Activated CD8-positive, alpha-beta memory T cell treated with anti-CD3 and anti-CD28 coated beads, Interleukin-2, amount 10 ng/mL, durations not matched to agents 7 days and 5 days (primary cell): ENCODE data around the gene C6. TPM values are rescaled to one million over a fixed set of nuclear protein-coding genes. Genes with fewer than 3 reads are reported as not detected.
"Not testable (repeated sequence)": the region's sequence is repeated elsewhere in the genome, so short reads cannot be mapped to it uniquely, and the experiment has no call there.

ENCODE experiments used
- ATAC-seq: fragments of 150-1000 bp; cut with Tn5 transposase; one replicate; pipeline ENCODE4 v1.10.0; 2021; ENCODE audit warnings: moderate library complexity
- CTCF ChIA-PET: fragments of 350-600 bp; sonication (Branson Sonifier 250); formaldehyde crosslinking; loops from one replicate; lab custom pipeline; 2021; ENCODE audit warnings: antibody characterized with exemption; lab: Charles Lee
- DNase-seq: peaks from one replicate; pipeline ENCODE4 v3.0.0-alpha.2; 2020
- H3K27ac Mint-ChIP-seq: one replicate; pipeline ENCODE4 v1.8.0; 2021; ENCODE audit warnings: mild to moderate bottlenecking, mixed read lengths
- H3K27me3 Mint-ChIP-seq: one replicate; pipeline ENCODE4 v1.8.0; 2021; ENCODE audit warnings: mixed read lengths
- H3K36me3 Mint-ChIP-seq: one replicate; pipeline ENCODE4 v1.8.0; 2021; ENCODE audit warnings: mild to moderate bottlenecking, mixed read lengths
- H3K4me1 Mint-ChIP-seq: one replicate; pipeline ENCODE4 v1.8.0; 2021; ENCODE audit warnings: mixed read lengths
- H3K4me3 Mint-ChIP-seq: one replicate; pipeline ENCODE4 v1.8.0; 2021; ENCODE audit warnings: mild to moderate bottlenecking, moderate library complexity, mixed read lengths
- H3K9me3 Mint-ChIP-seq: one replicate; pipeline ENCODE4 v1.8.0; 2022; ENCODE audit warnings: low read depth, mixed read lengths
- total RNA-seq, 2 experiments: library from RNA; stranded (reverse); gene quantifications; one replicate each; pipeline ENCODE4 v1.2.3, GENCODE V29; 2021

C6 gene
- total RNA-seq, 2 experiments from 2014 or later: not detected

GRCh38 chr5:41193456-41194205 lies 19.7 kb downstream of the C6 start:
- Mint-ChIP-seq H3K27me3 (no peaks in the 10 kb centered on the region), H3K4me1 (no peaks in the 10 kb centered on the region), H3K27ac (no peak overlapping the region), H3K36me3 (no peaks in the 10 kb centered on the region), H3K9me3 (no peaks in the 10 kb centered on the region), H3K4me3 (no peak overlapping the region)
- DNase-seq (no peak), ATAC-seq (no peak)
- CTCF ChIA-PET: no interaction called here

- H3K4me1 Mint-ChIP-seq: no peaks in the 10 kb centered on the region
- no peaks in the 10 kb centered on the region for H3K36me3 Mint-ChIP-seq
- H3K4me3 Mint-ChIP-seq: no peak overlapping the region
- H3K27ac Mint-ChIP-seq: no peak overlapping the region
- DNase-seq (no peak), ATAC-seq (no peak)
- CTCF ChIA-PET: no interaction called here
- H3K9me3 Mint-ChIP-seq: no peaks in the 10 kb centered on the region
- no peaks in the 10 kb centered on the region for H3K27me3 Mint-ChIP-seq
These were observed 22.1 kb downstream of the C6 start for GRCh38 chr5:41191249-41191648.

- Mint-ChIP-seq H3K9me3 (no peaks in the 10 kb centered on the region), H3K27me3 (no peaks in the 10 kb centered on the region), H3K36me3 (no peaks in the 10 kb centered on the region), H3K27ac (no peak overlapping the region), H3K4me1 (no peaks in the 10 kb centered on the region), H3K4me3 (no peak overlapping the region)
- ATAC-seq (no peak), DNase-seq (no peak)
- CTCF ChIA-PET: no interaction called here
These were observed 27.2 kb downstream of the C6 start for GRCh38 chr5:41186143-41186542.

- H3K27ac Mint-ChIP-seq, H3K9me3 Mint-ChIP-seq, H3K27me3 Mint-ChIP-seq, DNase-seq, CTCF ChIA-PET, H3K4me3 Mint-ChIP-seq, ATAC-seq, H3K36me3 Mint-ChIP-seq, H3K4me1 Mint-ChIP-seq: not testable (repeated sequence)
These were observed 30.0 kb downstream of the C6 start for GRCh38 chr5:41183331-41183730.

GRCh38 chr5:41182666-41183065 lies 30.7 kb downstream of the C6 start:
- DNase-seq (no peak), ATAC-seq (no peak)
- H3K27ac Mint-ChIP-seq: no peak overlapping the region
- CTCF ChIA-PET: interaction anchor here (0.6 kb wide), 1 partner anchor 64 kb away, joined by 3 read pairs; no protein-coding TSS in a partner anchor
- H3K4me3 Mint-ChIP-seq: no peak overlapping the region
- no peaks in the 10 kb centered on the region for H3K9me3 Mint-ChIP-seq
- no peaks in the 10 kb centered on the region for H3K4me1 Mint-ChIP-seq
- no peaks in the 10 kb centered on the region for H3K36me3 Mint-ChIP-seq
- H3K27me3 Mint-ChIP-seq: no peaks in the 10 kb centered on the region

- no peaks in the 10 kb centered on the region for H3K36me3 Mint-ChIP-seq
- no peak for DNase-seq
- no peaks in the 10 kb centered on the region for H3K27me3 Mint-ChIP-seq
- H3K27ac Mint-ChIP-seq: no peak overlapping the region
- ATAC-seq: no peak
- H3K9me3 Mint-ChIP-seq: no peaks in the 10 kb centered on the region
- H3K4me3 Mint-ChIP-seq: no peak overlapping the region
- H3K4me1 Mint-ChIP-seq: no peaks in the 10 kb centered on the region
- CTCF ChIA-PET: interaction anchor here (0.6 kb wide), 1 partner anchor 63 kb away, joined by 3 read pairs; no protein-coding TSS in a partner anchor
These were observed 31.4 kb downstream of the C6 start for GRCh38 chr5:41181691-41182564.

GRCh38 chr5:41176952-41177351 lies 36.4 kb downstream of the C6 start:
- CTCF ChIA-PET: no interaction called here
- H3K36me3 Mint-ChIP-seq: no peaks in the 10 kb centered on the region
- no peaks in the 10 kb centered on the region for H3K4me1 Mint-ChIP-seq

GRCh38 chr5:41172012-41172411 lies 41.3 kb downstream of the C6 start:
- Mint-ChIP-seq H3K27me3 (no peaks in the 10 kb centered on the region), H3K4me3 (no peak overlapping the region), H3K4me1 (no peaks in the 10 kb centered on the region), H3K27ac (no peak overlapping the region), H3K9me3 (no peaks in the 10 kb centered on the region), H3K36me3 (no peaks in the 10 kb centered on the region)
- DNase-seq (no peak), ATAC-seq (no peak)
- CTCF ChIA-PET: no interaction called here

More at GRCh38 chr5:41176952-41177351, 36.4 kb downstream of the C6 start:
- no peak for DNase-seq
- Mint-ChIP-seq H3K9me3 (no peaks in the 10 kb centered on the region), H3K4me3 (no peak overlapping the region), H3K27me3 (no peaks in the 10 kb centered on the region), H3K27ac (no peak overlapping the region)
- no peak for ATAC-seq

- Mint-ChIP-seq H3K27ac (no peak overlapping the region), H3K36me3 (no peaks in the 10 kb centered on the region), H3K4me3 (no peak overlapping the region), H3K9me3 (no peaks in the 10 kb centered on the region), H3K27me3 (no peaks in the 10 kb centered on the region), H3K4me1 (no peaks in the 10 kb centered on the region)
- ATAC-seq (no peak), DNase-seq (no peak)
- CTCF ChIA-PET: no interaction called here
These were observed 52.1 kb downstream of the C6 start for GRCh38 chr5:41161271-41161670.

GRCh38 chr5:41157272-41157894 lies 55.9 kb downstream of the C6 start:
- Mint-ChIP-seq H3K9me3 (no peaks in the 10 kb centered on the region), H3K27ac (no peak overlapping the region), H3K4me3 (no peak overlapping the region), H3K27me3 (no peaks in the 10 kb centered on the region), H3K4me1 (no peaks in the 10 kb centered on the region), H3K36me3 (no peaks in the 10 kb centered on the region)
- CTCF ChIA-PET: no interaction called here
- no peak for ATAC-seq
- no peak for DNase-seq

GRCh38 chr5:41156739-41157138 lies 56.6 kb downstream of the C6 start:
- no peak overlapping the region for H3K27ac Mint-ChIP-seq
- CTCF ChIA-PET: no interaction called here
- no peaks in the 10 kb centered on the region for H3K4me1 Mint-ChIP-seq
- H3K4me3 Mint-ChIP-seq: no peak overlapping the region
- H3K27me3 Mint-ChIP-seq: no peaks in the 10 kb centered on the region
- H3K36me3 Mint-ChIP-seq: no peaks in the 10 kb centered on the region
- ATAC-seq (no peak), DNase-seq (no peak)
- no peaks in the 10 kb centered on the region for H3K9me3 Mint-ChIP-seq

GRCh38 chr5:41154491-41154890 lies 58.8 kb downstream of the C6 start:
- Mint-ChIP-seq H3K4me3 (no peak overlapping the region), H3K36me3 (no peaks in the 10 kb centered on the region), H3K27me3 (no peaks in the 10 kb centered on the region), H3K27ac (no peak overlapping the region), H3K4me1 (no peaks in the 10 kb centered on the region), H3K9me3 (no peaks in the 10 kb centered on the region)
- DNase-seq: no peak
- CTCF ChIA-PET: no interaction called here
- ATAC-seq: no peak

GRCh38 chr5:41151564-41151963 lies 61.8 kb downstream of the C6 start:
- no peak overlapping the region for H3K4me3 Mint-ChIP-seq
- no peak for ATAC-seq

More at GRCh38 chr5:41151564-41151963, 61.8 kb downstream of the C6 start:
- H3K4me1 Mint-ChIP-seq: no peaks in the 10 kb centered on the region
- CTCF ChIA-PET: no interaction called here
- no peaks in the 10 kb centered on the region for H3K27me3 Mint-ChIP-seq
- H3K27ac Mint-ChIP-seq: no peak overlapping the region
- no peak for DNase-seq
- H3K36me3 Mint-ChIP-seq: no peaks in the 10 kb centered on the region
- no peaks in the 10 kb centered on the region for H3K9me3 Mint-ChIP-seq
